Measurements from ENCODE around the gene DHPS. TPM values are rescaled to one million over a fixed set of nuclear protein-coding genes. Genes with fewer than 3 reads are reported as not detected.

The DHPS gene
- total and polyA plus RNA-seq, 2 of the 13 experiments (the other 11 are each of a cell fraction or from before 2014, with no cell fraction given), result 43.3 to 84.3 TPM

DNA sequence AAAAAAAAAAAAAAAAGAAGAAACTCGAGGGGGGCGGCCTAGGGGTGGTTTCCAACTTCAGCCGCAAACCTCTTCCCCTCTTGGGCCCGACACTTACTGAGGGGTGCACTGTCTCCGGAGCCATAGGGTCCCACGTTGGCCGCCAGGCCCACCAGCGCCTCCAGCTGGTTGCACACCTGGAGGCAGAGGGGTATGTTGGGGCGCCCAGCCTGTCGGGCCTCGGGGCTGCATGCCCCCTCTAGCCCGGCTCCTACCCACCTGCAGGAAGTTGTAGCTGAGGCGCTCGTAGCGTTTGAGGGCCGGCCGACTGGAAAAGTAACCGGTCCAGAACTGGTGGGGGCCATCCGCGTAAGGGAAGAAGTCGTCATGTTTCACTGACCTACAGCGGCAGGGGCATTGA is 23.7 kb downstream of the DHPS start:
- TF ChIP-seq ZNF510 (CRISPR knock-in tag; IDR thresholded peaks at IDR 0.05; ENCODE audit: low read depth), result no peak
- TF ChIP-seq, protein P1, sequence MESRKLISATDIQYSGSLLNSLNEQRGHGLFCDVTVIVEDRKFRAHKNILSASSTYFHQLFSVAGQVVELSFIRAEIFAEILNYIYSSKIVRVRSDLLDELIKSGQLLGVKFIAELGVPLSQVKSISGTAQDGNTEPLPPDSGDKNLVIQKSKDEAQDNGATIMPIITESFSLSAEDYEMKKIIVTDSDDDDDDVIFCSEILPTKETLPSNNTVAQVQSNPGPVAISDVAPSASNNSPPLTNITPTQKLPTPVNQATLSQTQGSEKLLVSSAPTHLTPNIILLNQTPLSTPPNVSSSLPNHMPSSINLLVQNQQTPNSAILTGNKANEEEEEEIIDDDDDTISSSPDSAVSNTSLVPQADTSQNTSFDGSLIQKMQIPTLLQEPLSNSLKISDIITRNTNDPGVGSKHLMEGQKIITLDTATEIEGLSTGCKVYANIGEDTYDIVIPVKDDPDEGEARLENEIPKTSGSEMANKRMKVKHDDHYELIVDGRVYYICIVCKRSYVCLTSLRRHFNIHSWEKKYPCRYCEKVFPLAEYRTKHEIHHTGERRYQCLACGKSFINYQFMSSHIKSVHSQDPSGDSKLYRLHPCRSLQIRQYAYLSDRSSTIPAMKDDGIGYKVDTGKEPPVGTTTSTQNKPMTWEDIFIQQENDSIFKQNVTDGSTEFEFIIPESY (CRISPR knock-in tag; IDR thresholded peaks at IDR 0.05), result 0 out of 2 replicates have a peak, but pooled peaks have one; percentile 10

DNA sequence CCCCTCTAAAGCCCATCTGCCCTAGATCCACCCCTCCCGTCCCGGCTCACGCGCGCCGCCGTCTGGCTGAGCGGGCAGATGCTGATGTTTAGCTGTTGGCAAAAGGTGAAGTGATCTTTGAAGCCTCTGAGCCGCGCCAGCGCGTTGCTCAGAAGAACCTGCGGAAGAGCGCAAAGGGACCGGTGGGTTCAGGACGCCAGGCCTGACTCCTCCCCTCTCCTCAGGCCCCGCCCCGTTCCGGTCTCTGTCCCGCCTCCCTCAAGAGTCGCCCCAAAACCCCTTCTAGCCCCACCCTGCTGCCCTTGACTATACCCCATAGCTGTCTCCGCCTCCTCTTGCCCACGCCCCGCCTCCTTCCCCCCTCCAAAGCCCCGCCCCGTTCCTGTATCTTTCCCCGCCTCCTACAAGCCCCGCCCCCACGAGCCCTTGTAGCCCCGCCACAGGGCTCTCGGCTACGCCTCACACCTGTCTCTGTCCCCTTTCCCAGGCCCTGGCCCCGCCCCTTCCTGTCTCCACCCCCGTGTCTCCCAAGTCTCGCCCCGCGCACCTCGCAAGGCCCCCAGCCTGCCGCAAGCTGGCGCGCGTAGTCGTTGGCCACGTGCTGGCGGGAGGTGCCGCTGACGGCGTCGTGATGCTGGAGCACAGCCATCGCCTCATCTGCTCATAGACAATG is 24.6 kb downstream of the DHPS start:
- FAIRE-seq, result no peak
- no peaks in the 10 kb centered on the region for H4K20me1 ChIP-seq (ENCODE audit: insufficient read depth, low read length)
- H3K9ac ChIP-seq (ENCODE audit: insufficient read depth, low read depth, low read length), result no peak overlapping the region
- H3K4me3 ChIP-seq (replicated peaks in 1 of 3; ENCODE audit: insufficient read depth in 1 of 3, low read depth in 2 of 3, low read length in 3 of 3), result no peak overlapping the region
- H3K9me3 ChIP-seq (ENCODE audit: low read length), result no peaks in the 10 kb centered on the region
- WGBS (ENCODE audit: low lambda C conversion rate), result 97% methylated on average over 50 of the region's 50 CpGs
- BruUV-seq (replicated peaks), result no TSS peak
- DNase-seq (ENCODE audit: low spot score), result no peak
- ChIA-PET POLR2A (no interaction called here), CTCF (ENCODE audit: low intra/inter-chr PET ratio, low total read pairs) (no interaction called here)
- H3K27me3 ChIP-seq (ENCODE audit: control insufficient read depth in 1 of 2, insufficient read depth in 2 of 2, low read length in 2 of 2), result no peaks in the 10 kb centered on the region
- no peaks in the 10 kb centered on the region for H3K79me2 ChIP-seq (ENCODE audit: insufficient read depth, low read length)
- no peak for ATAC-seq
- in situ Hi-C loops (cut with HindIII; ENCODE audit: extremely low pct_ligation_motif_present, low pct_unique_long_range_greater_than_20kb), result no loop called here
- TF ChIP-seq ZNF3 (CRISPR knock-in tag; IDR thresholded peaks at IDR 0.05), result no peak
- no peak for TF ChIP-seq SMAD1 (CRISPR knock-in tag; IDR thresholded peaks at IDR 0.05; ENCODE audit: borderline replicate concordance, low read depth)
- TF ChIP-seq ZNF337 (CRISPR knock-in tag; IDR thresholded peaks at IDR 0.05; ENCODE audit: borderline replicate concordance, low read depth), result no peak
- TF ChIP-seq SUZ12 (IDR thresholded peaks at IDR 0.05; ENCODE audit: low read depth, low read length), result no peak
- no peak for TF ChIP-seq SMC3 (IDR thresholded peaks at IDR 0.05; ENCODE audit: low read length)
- H3K36me3 ChIP-seq (replicated peaks in 1 of 2; ENCODE audit: control insufficient read depth in 1 of 2, insufficient read depth in 2 of 2, low read length in 2 of 2), result peaks cover 0 to 18% of the 10 kb centered on the region in 2 experiments; a peak in 4 of 5 replicates
- no peak overlapping the region for H3K27ac ChIP-seq (ENCODE audit: extremely low read length, insufficient read depth, low read length)
- H3K4me2 ChIP-seq (ENCODE audit: low read depth, low read length), result no peak overlapping the region
- intact Hi-C loops (cut with micrococcal nuclease; ENCODE audit: unreplicated experiment), result no loop called here
- no peaks in the 10 kb centered on the region for H3K4me1 ChIP-seq (ENCODE audit: insufficient read depth, low read length)
- no peak overlapping the region for H2AFZ ChIP-seq (ENCODE audit: low read length)

More for the DNA sequence above, 23.7 kb downstream of the DHPS start:
- no peak overlapping the region for H3K9ac ChIP-seq (ENCODE audit: insufficient read depth, low read depth, low read length)
- no peak overlapping the region for H2AFZ ChIP-seq (ENCODE audit: low read length)
- CTCF ChIA-PET (ENCODE audit: low intra/inter-chr PET ratio, low total read pairs), result no interaction called here
- no peaks in the 10 kb centered on the region for H3K4me1 ChIP-seq (ENCODE audit: insufficient read depth, low read length)
- no peak overlapping the region for H3K4me3 ChIP-seq (replicated peaks in 1 of 3; ENCODE audit: insufficient read depth in 1 of 3, low read depth in 2 of 3, low read length in 3 of 3)
- 97% methylated on average over 21 of the region's 22 CpGs for WGBS (ENCODE audit: low lambda C conversion rate)
- no peaks in the 10 kb centered on the region for H3K79me2 ChIP-seq (ENCODE audit: insufficient read depth, low read length)
- no TSS peak for BruUV-seq (replicated peaks)
- in situ Hi-C loops (cut with HindIII; ENCODE audit: extremely low pct_ligation_motif_present, low pct_unique_long_range_greater_than_20kb) (no loop called here), intact Hi-C loops (cut with micrococcal nuclease; ENCODE audit: unreplicated experiment) (no loop called here)
- ATAC-seq (no peak), FAIRE-seq (no peak), DNase-seq (ENCODE audit: low spot score) (no peak)
- H3K27me3 ChIP-seq (ENCODE audit: control insufficient read depth in 1 of 2, insufficient read depth in 2 of 2, low read length in 2 of 2), result no peaks in the 10 kb centered on the region
- no peaks in the 10 kb centered on the region for H4K20me1 ChIP-seq (ENCODE audit: insufficient read depth, low read length)
- POLR2A ChIA-PET, result no interaction called here
- H3K9me3 ChIP-seq (ENCODE audit: low read length), result no peaks in the 10 kb centered on the region
- no peak overlapping the region for H3K4me2 ChIP-seq (ENCODE audit: low read depth, low read length)
- no peak overlapping the region for H3K27ac ChIP-seq (ENCODE audit: extremely low read length, insufficient read depth, low read length)
- H3K36me3 ChIP-seq (replicated peaks in 1 of 2; ENCODE audit: control insufficient read depth in 1 of 2, insufficient read depth in 2 of 2, low read length in 2 of 2), result peaks cover 0 to 18% of the 10 kb centered on the region in 2 experiments; a peak in 4 of 5 replicates
